HG03064 (cell line): ENCODE data around the gene IL12B.
"Not testable (repeated sequence)": the region's sequence is repeated elsewhere in the genome, so short reads cannot be mapped to it uniquely, and the experiment has no call there.

Experiments
- ATAC-seq: cut with Tn5 transposase; IDR thresholded peaks from one replicate; pipeline ENCODE4 v1.9.1; 2021; ENCODE audit warnings: low read depth; ENCODE audit not compliant: unreplicated experiment

IL12B gene

GRCh38 chr5:159301929-159302860, 28.1 kb downstream of the IL12B start:
- ATAC-seq, result not testable (repeated sequence)

GRCh38 chr5:159301466-159301865, 28.8 kb downstream of the IL12B start:
- ATAC-seq, result no peak

GRCh38 chr5:159297300-159297699, 33.0 kb downstream of the IL12B start:
- not testable (repeated sequence) for ATAC-seq

GRCh38 chr5:159294921-159295320, 35.4 kb downstream of the IL12B start:
- no peak for ATAC-seq

GRCh38 chr5:159290741-159291140, 39.5 kb downstream of the IL12B start:
- no peak for ATAC-seq

GRCh38 chr5:159286420-159287035, 43.8 kb downstream of the IL12B start:
- ATAC-seq, result no peak

- ATAC-seq, result no peak
Measured at GRCh38 chr5:159274676-159275075, 55.6 kb downstream of the IL12B start.

- ATAC-seq, result no peak
Measured at GRCh38 chr5:159273923-159274322, 56.4 kb downstream of the IL12B start.

GRCh38 chr5:159269723-159270122, 60.6 kb downstream of the IL12B start:
- no peak for ATAC-seq

GRCh38 chr5:159266764-159267163, 63.5 kb downstream of the IL12B start:
- not testable (repeated sequence) for ATAC-seq
